K562 (cell line): ENCODE measurements around the gene JUND. TPM values are rescaled to one million over a fixed set of nuclear protein-coding genes. Genes with fewer than 3 reads are reported as not detected.

Experiments used
- ATAC-seq: fragments of 200-7000 bp; cut with Tn5 transposase; 3 replicates; pipeline ENCODE4 v1.9.1; 2020; ENCODE audit warnings: moderate library complexity
- BruUV-seq: library from RNA; stranded (reverse); fragments of 400-500 nt; replicated peaks from 2 replicates; lab custom pipeline; 2021; lab: Mats Ljungman, UMichigan
- CTCF ChIA-PET: fragments of 300-600 bp; formaldehyde crosslinking; extraction: SDS; loops from one replicate; lab custom pipeline; 2021; ENCODE audit warnings: low intra/inter-chr PET ratio; lab: Yijun Ruan, JAX
- POLR2A ChIA-PET: fragments of 300-600, 350-650 bp; sonication (Branson Sonifier 250); formaldehyde crosslinking; extraction: SDS; loops from one replicate; lab custom pipeline; 2021; ENCODE audit warnings: antibody characterized with exemption, inconsistent platforms; lab: Yijun Ruan, JAX
- DNase-seq, 4 experiments: peaks; one replicate each; pipeline versions ENCODE4 v3.0.0 to v3.0.0-alpha.2; 2011 to 2018; ENCODE audit warnings: low spot score in 3 of 4, mixed read lengths in 3 of 4; ENCODE audit errors: extremely low read depth in 1 of 4
- FAIRE-seq: peaks from 2 replicates; lab custom pipeline; 2011; peaks lifted over from hg19 to GRCh38; lab: Jason Lieb, UNC
- H2AFZ ChIP-seq: 2 replicates; pipeline ENCODE4 v1.6.0; 2011; ENCODE audit warnings: low read depth, low read length, control low read depth, inconsistent platforms
- H3K27ac ChIP-seq: fragments of 200-600 bp; 3 replicates; pipeline ENCODE4 v1.8.0; 2011; ENCODE audit warnings: low read depth, mild to moderate bottlenecking, control low read depth, inconsistent platforms, low read length, moderate library complexity, mixed read lengths; ENCODE audit errors: extremely low read depth
- H3K27me3 ChIP-seq, 2 experiments: fragments of 300-600 bp in 1 of 2; 2 replicates in 1 of 2; 3 replicates in 1 of 2; pipeline versions ENCODE4 v1.6.0 to v1.8.0; 2011; ENCODE audit warnings: inconsistent platforms in 2 of 2, low read length in 2 of 2, mild to moderate bottlenecking in 1 of 2, mixed read lengths in 1 of 2, moderate library complexity in 1 of 2; ENCODE audit not compliant: control insufficient read depth in 2 of 2, insufficient read depth in 2 of 2
- H3K36me3 ChIP-seq: fragments of 300-600 bp; 3 replicates; pipeline ENCODE4 v1.8.0; 2011; ENCODE audit warnings: mild to moderate bottlenecking, low read length, inconsistent platforms; ENCODE audit not compliant: control insufficient read depth, insufficient read depth
- H3K4me1 ChIP-seq, 2 experiments: fragments of 200-600 bp in 1 of 2; replicated peaks in 1 of 2; 2 replicates in 1 of 2; 3 replicates in 1 of 2; pipeline versions ENCODE4 v1.5.1 to v1.8.0; 2011; ENCODE audit warnings: inconsistent platforms in 2 of 2, low read length in 2 of 2, mild to moderate bottlenecking in 1 of 2, mixed read lengths in 1 of 2, moderate library complexity in 1 of 2; ENCODE audit not compliant: control insufficient read depth in 2 of 2, insufficient read depth in 2 of 2
- H3K4me2 ChIP-seq: 2 replicates; pipeline ENCODE4 v1.6.1; 2011; ENCODE audit warnings: low read length, control low read depth, inconsistent platforms, mixed read lengths; ENCODE audit not compliant: insufficient read depth
- H3K4me3 ChIP-seq: fragments of 200-600 bp; sonication (generic), shearing (Covaris generic); 2 replicates; pipeline ENCODE4 v1.5.1; 2016; ENCODE audit warnings: control low read depth, inconsistent platforms
- H3K79me2 ChIP-seq: fragments of 200-600 bp; 3 replicates; pipeline ENCODE4 v1.8.0; 2011; ENCODE audit warnings: low read length, inconsistent platforms; ENCODE audit not compliant: control insufficient read depth, insufficient read depth
- H3K9ac ChIP-seq, 2 experiments: 2 replicates each; pipeline versions ENCODE4 v1.6.0 to v1.6.1; 2011; ENCODE audit warnings: low read depth in 2 of 2, low read length in 2 of 2, control low read depth in 1 of 2, inconsistent platforms in 1 of 2, mild to moderate bottlenecking in 1 of 2, mixed read lengths in 1 of 2; ENCODE audit not compliant: insufficient read depth in 1 of 2
- H3K9me1 ChIP-seq: one replicate; pipeline ENCODE4 v1.6.0; 2011; ENCODE audit warnings: inconsistent platforms, mild to moderate bottlenecking, low read length, moderate library complexity; ENCODE audit not compliant: control insufficient read depth, insufficient read depth
- H3K9me3 ChIP-seq: replicated peaks from 2 replicates; pipeline ENCODE4 v1.5.1; 2011; ENCODE audit warnings: low read depth, low read length, inconsistent platforms; ENCODE audit not compliant: control insufficient read depth, insufficient read depth
- H4K20me1 ChIP-seq: replicated peaks from 2 replicates; pipeline ENCODE4 v1.6.1; 2011; ENCODE audit warnings: low read length, inconsistent platforms, mixed read lengths; ENCODE audit not compliant: control insufficient read depth, insufficient read depth
- CTBP1 ChIP-seq: fragments of 450-650 bp; IDR thresholded peaks from 2 replicates; pipeline ENCODE4 v1.6.1; 2016; ENCODE audit warnings: borderline replicate concordance
- MCM3 ChIP-seq: fragments of 450-650 bp; IDR thresholded peaks from 2 replicates; pipeline ENCODE4 v1.6.1; 2016
- TCFL5 ChIP-seq: fragments of 250-450 bp; sonication (Bioruptor Pico); conservative IDR thresholded peaks from 2 replicates; pipeline ENCODE4 v1.6.1; 2021; ENCODE audit warnings: mild to moderate bottlenecking, moderate library complexity, matching md5 sums
- TRIM28 ChIP-seq: fragments of 450-650 bp; IDR thresholded peaks from 2 replicates; pipeline ENCODE4 v1.6.1; 2017
- ZEB2 ChIP-seq: fragments of 450-650 bp; IDR thresholded peaks from 2 replicates; pipeline ENCODE4 v1.6.1; 2016
- WGBS: fragments of 100-300 bp; shearing (Covaris generic); methylation state at CpG from one replicate; pipeline ENCODE4 v1.1.6; 2016; ENCODE audit warnings: low coverage, mixed read lengths; ENCODE audit not compliant: insufficient coverage; ENCODE audit errors: missing lambda C conversion rate; 5-methylcytosine and 5-hydroxymethylcytosine counted together
- in situ Hi-C: fragments of 300-500 bp; cut with MboI; formaldehyde crosslinking; loops from 4 replicates; pipeline ENCODE4 v1.15.0; 2018; ENCODE audit warnings: inconsistent platforms, mixed read lengths
- intact Hi-C: fragments of 100-400 bp; cut with micrococcal nuclease; formaldehyde crosslinking; loops from 2 replicates; pipeline ENCODE4 v1.14.2; 2022
- polyA plus RNA-seq, 8 experiments: library from polyadenylated mRNA; depleted of rRNA in 4 of 8; stranded (reverse) in 5 of 8; unstranded in 3 of 8; fragments of >200 nt; fragmentation: Nextera tagmentation in 2 of 8; fragmentation: Illumina TruSeq in 1 of 8; extraction: Ambion mirVana in 2 of 8; extraction: Trizol in 1 of 8; gene quantifications; 2 replicates each; pipeline versions ENCODE4 v1.2.1 to v1.2.3, GENCODE V29; 2011 to 2014; ENCODE audit warnings: inconsistent platforms in 1 of 8, missing spikeins in 1 of 8
- total RNA-seq, 7 experiments: library from RNA; depleted of rRNA in 6 of 7; stranded (reverse); fragments of >200 nt in 6 of 7; fragmentation: Illumina TruSeq in 2 of 7; extraction: Trizol in 2 of 7; gene quantifications; 2 replicates each; pipeline versions ENCODE4 v1.2.1 to v1.2.3, GENCODE V29; 2011 to 2021; ENCODE audit warnings: low replicate concordance in 1 of 7

JUND gene
- total and polyA plus RNA-seq, 9 of the 15 experiments (the other 6 are each of a cell fraction or from before 2014, with no cell fraction given), result 6.4 to 286 (median 42.3) TPM

GRCh38 chr19:18254546-18255503, 26.6 kb downstream of the JUND start:
- ATAC-seq, result no peak
- FAIRE-seq, result no peak
- H3K4me2 ChIP-seq, result no peak overlapping the region
- no peaks in the 10 kb centered on the region for H3K9me1 ChIP-seq
- no peak overlapping the region for H3K4me3 ChIP-seq
- no peak for DNase-seq
- POLR2A ChIA-PET, result interaction anchor here (0.6 to 1.9 kb wide), 9 partner anchors 9 to 183 kb away, joined by 3 to 9 read pairs (median 3); partner anchors contain the start of gene IQCN
- CTCF ChIA-PET, result no interaction called here
- no peaks in the 10 kb centered on the region for H4K20me1 ChIP-seq
- H3K27me3 ChIP-seq, result peaks cover 6 to 22% of the 10 kb centered on the region in 2 experiments; a peak in 3 of 5 replicates
- no peak overlapping the region for H2AFZ ChIP-seq
- no peak overlapping the region for H3K27ac ChIP-seq
- H3K9me3 ChIP-seq, result no peaks in the 10 kb centered on the region
- peak overlapping the region in 1 of 2 experiments; percentile 60; a peak in 1 of 4 replicates for H3K9ac ChIP-seq
- no peaks in the 10 kb centered on the region for H3K79me2 ChIP-seq
- in situ Hi-C loops, result loop anchor here (5.0 kb wide), 2 partner anchors 48 to 153 kb away; no protein-coding TSS in a partner anchor
- no peaks in the 10 kb centered on the region for H3K36me3 ChIP-seq
- TF ChIP-seq TRIM28, result no peak
- TF ChIP-seq TCFL5 (CRISPR knock-in tag), result no peak
- TF ChIP-seq CTBP1, result peak; percentile 44; the same call in 1 of the 2 replicates
- TF ChIP-seq MCM3, result no peak
- peak; percentile 89 for TF ChIP-seq ZEB2
- 7% methylated on average over 20 of the region's 24 CpGs for WGBS
- intact Hi-C loops, result loop anchor here (5.0 kb wide), 1 partner anchor 193 kb away; no protein-coding TSS in a partner anchor
- peaks cover 0 to 20% of the 10 kb centered on the region in 2 experiments; a peak in 3 of 5 replicates for H3K4me1 ChIP-seq
- BruUV-seq, result no TSS peak
